Measurements from ENCODE around the gene IFI27L1.

The IFI27L1 gene

DNA sequence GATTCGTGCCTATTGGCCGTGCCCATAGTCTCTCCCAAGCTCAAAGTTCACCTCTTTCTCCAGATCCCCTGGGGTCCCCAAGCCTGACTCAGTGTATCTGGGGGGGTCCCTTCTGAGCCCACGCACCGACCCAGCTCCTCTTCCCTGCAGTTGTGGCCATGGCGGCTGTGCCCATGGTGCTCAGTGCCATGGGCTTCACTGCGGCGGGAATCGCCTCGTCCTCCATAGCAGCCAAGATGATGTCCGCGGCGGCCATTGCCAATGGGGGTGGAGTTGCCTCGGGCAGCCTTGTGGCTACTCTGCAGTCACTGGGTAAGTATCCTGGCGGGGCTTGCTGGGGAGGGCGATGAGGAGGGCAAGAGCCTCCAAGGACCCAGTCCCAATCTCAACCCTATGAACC, 34.5 kb downstream of the IFI27L1 start:
- no peak for DNase-seq

GRCh38 chr14:94116701-94117100, 35.6 kb downstream of the IFI27L1 start:
- no peak for DNase-seq

DNA sequence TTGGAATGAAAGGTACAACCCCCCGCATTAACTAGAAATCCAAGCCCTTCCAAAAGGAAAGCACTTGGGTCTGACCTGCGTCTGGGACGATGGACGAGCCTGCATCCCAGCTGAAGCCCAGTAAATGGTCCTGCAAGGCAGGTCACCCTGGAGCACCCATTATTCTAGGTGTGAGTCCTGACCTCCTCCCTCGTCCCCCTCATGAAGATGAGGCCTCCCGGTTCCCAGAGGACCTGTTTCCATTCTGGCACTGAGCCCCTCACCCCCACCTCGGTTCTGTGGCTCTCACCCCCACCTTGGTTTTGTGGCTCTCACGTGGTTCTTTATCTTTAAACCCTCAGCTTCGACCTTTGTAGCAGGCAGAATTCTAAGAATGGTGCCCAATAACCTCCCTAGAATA, 36.7 kb downstream of the IFI27L1 start:
- no peak for DNase-seq

- DNase-seq = no peak
Measured at GRCh38 chr14:94119071-94119470, 38.0 kb downstream of the IFI27L1 start.

DNA sequence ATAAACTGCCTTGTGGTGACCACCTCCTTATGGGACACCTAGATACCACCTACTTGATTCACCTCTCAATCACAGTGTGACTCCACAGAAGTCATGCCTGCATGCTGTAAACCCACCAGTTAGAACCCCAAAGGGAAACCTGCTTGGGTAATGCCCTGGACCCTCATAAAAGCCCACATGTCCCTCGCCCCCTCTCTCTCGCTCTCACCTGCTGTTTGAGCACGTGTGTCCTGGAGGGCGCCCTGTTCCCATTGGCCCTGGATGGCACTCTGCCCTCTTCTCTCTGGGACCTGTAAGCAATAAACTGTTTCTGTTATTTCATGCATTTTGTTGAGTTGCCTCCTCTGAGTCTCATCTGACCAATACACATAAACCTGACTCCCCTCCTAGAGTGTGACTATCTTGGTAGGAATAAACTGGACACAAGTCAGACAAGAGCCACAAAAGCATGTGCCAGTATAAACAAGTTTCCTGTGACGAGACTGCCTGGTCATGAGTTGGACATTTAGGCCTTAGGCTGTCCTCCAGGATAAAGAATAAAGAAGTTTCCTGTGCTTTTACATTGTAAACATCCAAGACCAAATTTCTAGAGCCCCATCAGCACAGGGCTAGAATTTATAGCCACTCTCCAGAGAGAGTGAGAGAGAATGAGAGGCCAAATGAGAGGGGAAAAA, 39.7 kb downstream of the IFI27L1 start:
- DNase-seq = no peak

GRCh38 chr14:94121485-94121884, 40.4 kb downstream of the IFI27L1 start:
- no peak for DNase-seq

- DNase-seq = no peak
Measured at GRCh38 chr14:94122438-94122837, 41.3 kb downstream of the IFI27L1 start.

DNA sequence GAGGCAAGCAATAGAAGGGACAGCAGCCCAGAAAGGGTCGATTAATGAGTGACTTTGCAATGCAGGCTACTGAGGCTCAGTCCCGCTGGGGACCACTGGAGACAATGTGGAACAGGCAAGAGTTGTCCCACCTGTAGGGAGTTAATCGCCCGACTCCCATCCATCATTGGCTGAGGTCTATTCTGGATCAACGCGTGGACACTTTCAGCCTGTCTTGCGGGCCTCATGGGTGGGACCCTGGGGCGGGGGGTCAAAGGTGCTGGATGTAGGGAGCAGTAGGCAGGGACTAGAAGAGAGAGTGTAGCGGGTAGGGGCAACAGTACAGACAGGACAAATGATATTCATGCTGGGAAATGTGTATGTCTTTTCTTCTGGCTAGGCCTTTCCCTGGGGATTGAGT, 42.2 kb downstream of the IFI27L1 start:
- DNase-seq = no peak

GRCh38 chr14:94123868-94124267, 42.8 kb downstream of the IFI27L1 start:
- DNase-seq = no peak

DNA sequence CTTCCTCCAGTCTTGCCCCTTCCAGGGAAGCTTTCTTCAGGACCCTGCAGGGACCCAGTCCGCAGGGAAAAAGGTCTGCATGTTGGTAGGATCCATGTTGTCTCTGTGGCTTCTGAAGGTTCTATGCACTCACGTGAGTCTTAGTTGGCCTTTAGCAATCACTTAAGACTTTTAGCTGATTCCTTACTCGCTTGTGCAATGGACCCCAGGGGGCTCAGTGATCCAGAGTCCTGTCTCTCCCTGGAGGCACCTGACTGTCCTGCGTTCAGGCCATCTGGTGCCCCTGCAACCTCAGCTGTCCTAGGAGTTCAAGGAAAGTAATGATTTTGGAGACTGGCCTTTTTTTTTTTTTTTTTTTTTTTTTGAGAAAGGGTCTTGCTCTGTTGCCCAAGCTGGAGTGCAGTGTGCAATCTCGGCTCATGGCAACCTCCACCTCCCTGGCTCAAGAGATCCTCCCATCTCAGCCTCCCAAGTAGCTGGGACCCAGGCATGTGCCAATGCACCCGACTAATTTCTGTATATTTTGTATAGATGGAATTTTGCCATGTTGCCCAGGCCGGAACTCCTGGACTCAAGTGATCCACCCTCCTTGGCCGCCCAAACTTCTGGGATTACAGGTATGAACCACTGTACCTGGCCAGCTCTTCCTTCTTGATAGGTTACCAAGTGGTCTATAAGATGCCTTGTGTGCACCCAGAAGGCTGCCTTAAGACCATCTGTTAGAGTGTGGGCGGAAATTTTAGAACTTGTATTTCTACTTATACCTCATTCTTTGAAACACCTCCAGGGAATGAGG, 43.7 kb downstream of the IFI27L1 start:
- no peak for DNase-seq

GRCh38 chr14:94125659-94126418, 44.7 kb downstream of the IFI27L1 start:
- DNase-seq = no peak

DNA sequence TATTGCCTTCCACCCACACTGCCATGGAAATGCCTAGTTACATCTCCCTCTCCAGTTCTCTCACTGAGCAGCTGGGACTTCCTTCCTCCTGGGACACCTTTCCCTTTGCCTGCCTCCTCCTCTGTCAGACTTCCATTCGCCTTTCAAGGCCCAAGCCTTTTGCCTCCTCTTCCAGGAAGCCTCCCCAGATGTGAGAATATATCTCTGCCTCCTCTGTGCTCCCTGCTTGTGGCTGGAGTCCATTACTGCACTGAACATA, 45.2 kb downstream of the IFI27L1 start:
- DNase-seq = no peak

DNA sequence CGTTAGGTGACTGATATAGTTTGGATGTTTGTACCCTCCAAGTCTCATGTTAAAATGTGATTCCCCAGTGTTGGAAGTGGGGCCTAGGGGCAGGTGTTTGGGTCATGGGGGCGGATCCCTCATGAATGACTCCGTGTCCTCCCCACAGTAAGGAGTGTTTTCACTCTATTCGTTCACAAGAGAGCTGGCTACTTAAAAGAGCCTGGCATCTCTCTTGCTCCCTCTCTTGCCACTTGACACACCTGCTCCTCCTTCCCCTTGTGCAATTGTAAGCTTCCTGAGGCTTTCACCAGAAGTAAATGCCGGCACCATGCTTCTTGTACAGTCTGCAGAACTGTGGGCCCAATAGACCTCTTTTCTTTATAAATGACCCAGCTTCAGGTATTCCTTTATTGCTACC, 45.7 kb downstream of the IFI27L1 start:
- DNase-seq = no peak

DNA sequence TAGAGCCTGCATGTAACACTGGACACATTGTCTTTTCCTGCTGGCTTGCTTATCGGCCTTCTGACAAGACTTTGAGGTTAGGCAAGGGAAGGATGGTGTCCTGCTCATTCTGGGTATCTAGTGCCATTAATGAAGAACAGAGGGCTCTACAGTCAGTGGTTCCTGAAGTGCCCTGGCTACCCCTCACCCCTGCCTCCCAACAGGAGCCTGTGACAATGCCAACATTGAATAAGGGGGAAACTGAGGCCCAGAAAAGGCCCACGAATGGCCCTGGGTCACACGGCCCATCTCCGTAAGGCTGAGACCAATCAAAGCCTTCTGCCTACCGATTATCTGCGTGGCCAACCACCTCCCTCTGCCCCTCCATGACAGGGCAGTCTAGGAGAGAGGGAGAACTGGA, 46.2 kb downstream of the IFI27L1 start:
- DNase-seq = no peak

DNA sequence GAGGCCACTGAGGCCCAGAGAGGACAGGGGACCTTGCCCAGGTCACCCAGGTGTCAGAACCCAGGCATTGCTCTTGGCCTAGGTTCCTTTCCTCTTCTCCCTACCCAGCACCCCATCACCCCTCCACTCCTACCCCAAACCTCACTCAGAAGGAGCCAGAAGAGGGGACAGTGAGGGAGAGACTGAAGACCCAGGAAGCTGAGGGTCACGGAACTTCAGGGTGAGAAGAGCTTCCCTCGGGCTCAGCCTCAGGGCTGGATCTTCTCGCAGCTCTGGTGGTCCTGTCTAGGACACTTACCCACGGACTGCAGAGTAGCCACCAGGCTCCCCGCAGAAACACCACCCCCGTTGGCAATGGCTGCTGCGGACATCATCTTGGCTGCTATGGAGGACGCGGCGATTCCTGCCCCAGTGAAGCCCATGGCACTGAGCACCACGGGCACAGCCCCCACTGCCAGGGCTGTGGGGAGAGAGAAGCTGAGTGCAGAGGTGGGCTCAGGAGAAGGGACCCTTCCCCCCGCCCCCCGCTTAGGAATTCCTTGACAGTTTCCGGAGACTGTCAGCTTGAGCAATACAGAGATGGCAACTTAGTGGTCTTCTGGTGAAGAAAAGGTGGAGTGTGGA, 47.2 kb downstream of the IFI27L1 start:
- DNase-seq = no peak

GRCh38 chr14:94129111-94129757, 48.1 kb downstream of the IFI27L1 start, which contains the start of gene IFI27L2:
Gene IFI27L2, minus strand, starts transcription at chr14:94129604. Its CDS starts 40 bp downstream, at chr14:94129564.
- peak; percentile 79 for DNase-seq

DNA sequence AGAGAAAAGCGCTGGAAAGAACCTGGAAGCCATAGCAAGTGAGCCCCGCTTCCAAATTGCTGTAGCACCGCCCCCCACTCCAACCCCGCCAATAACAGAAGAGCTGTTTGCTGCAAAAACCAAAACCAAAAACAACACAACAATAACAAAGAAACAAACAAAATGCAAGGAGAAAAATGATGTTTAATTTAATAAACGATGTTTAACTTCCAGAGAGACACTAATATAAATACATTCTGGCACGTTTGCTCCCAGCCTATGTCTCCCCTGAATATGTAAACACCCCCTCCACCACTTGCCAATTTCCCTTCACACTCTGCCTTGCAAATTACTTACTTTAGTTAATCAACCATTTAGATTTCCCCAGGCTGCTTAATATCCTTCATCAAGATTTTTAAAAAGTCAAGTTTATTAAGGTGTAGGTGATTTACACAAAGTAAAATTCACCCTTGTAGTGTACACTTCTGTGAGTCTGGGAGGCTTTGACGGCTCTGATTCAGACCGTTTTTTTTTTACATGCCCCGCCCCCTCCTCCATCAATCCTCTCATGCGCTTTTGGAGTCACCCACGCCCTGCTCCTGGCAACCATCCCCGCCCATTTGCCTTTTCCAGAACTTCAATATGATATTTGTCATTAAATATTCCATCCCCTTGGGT, 48.8 kb downstream of the IFI27L1 start:
- DNase-seq = peak; percentile 27

- DNase-seq = peak; percentile 85
Measured at GRCh38 chr14:94132285-94132887, 51.3 kb downstream of the IFI27L1 start.

GRCh38 chr14:94135476-94135875, 54.4 kb downstream of the IFI27L1 start:
- no peak for DNase-seq

GRCh38 chr14:94136575-94137331, 55.6 kb downstream of the IFI27L1 start:
- peak; percentile 88 for DNase-seq

GRCh38 chr14:94138251-94138650, 57.1 kb downstream of the IFI27L1 start:
- DNase-seq = no peak
